WERI-Rb-1 (cell line): ENCODE data around the gene TUBG1.
"Not testable (repeated sequence)": the region's sequence is repeated elsewhere in the genome, so short reads cannot be mapped to it uniquely, and the experiment has no call there.

ENCODE experiments used
- DNase-seq: peaks from one replicate; pipeline ENCODE4 v3.0.0-alpha.2; 2020
- H3K27ac ChIP-seq: fragments of 250-450 bp; sonication (Bioruptor Pico); 2 replicates; pipeline ENCODE4 v1.5.1; 2020; ENCODE audit warnings: mild to moderate bottlenecking, moderate library complexity
- H3K27me3 ChIP-seq: fragments of 250-450 bp; sonication (Bioruptor Pico); 2 replicates; pipeline ENCODE4 v1.5.1; 2021; ENCODE audit warnings: mild to moderate bottlenecking, low read depth, moderate library complexity; ENCODE audit not compliant: insufficient read depth, severe bottlenecking
- H3K36me3 ChIP-seq: fragments of 250-450 bp; sonication (Bioruptor Pico); 2 replicates; pipeline ENCODE4 v1.5.1; 2020; ENCODE audit warnings: mild to moderate bottlenecking, moderate library complexity
- H3K4me3 ChIP-seq: 2 replicates; pipeline ENCODE4 v1.5.1; 2011; ENCODE audit warnings: low read depth, mild to moderate bottlenecking, control low read depth, low read length
- H3K9me3 ChIP-seq: fragments of 250-450 bp; sonication (Bioruptor Pico); 2 replicates; pipeline ENCODE4 v1.5.1; 2021; ENCODE audit warnings: mild to moderate bottlenecking, moderate library complexity; ENCODE audit not compliant: severe bottlenecking
- CTCF ChIP-seq: IDR thresholded peaks from 2 replicates; pipeline ENCODE4 v1.5.1; 2011; ENCODE audit warnings: low read depth, mild to moderate bottlenecking, control low read depth, inconsistent platforms, low read length

Gene TUBG1

DNA sequence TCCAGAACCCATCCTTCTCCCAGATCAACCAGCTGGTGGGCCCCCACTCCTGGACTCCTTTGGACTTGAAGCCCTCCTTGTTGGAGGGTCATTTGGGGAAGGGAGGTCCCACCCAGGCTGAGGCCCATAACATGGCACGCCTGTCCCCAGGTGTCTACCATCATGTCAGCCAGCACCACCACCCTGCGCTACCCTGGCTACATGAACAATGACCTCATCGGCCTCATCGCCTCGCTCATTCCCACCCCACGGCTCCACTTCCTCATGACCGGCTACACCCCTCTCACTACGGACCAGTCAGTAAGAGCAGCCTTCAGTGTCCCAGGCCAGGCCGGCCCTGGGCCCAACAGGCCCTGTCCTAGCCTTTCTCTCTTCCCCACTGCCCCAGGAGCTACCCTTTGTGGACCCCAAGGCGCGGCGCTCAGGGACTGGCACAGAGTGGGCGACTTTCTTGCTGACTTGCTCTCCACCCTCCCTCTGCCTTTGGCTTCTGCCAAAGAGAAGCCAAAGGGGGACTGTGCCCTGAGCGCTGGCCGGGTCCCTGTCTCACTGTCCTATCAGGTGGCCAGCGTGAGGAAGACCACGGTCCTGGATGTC lies 4.3 kb downstream of the TUBG1 start:
- Histone ChIP-seq H3K4me3 (no peak overlapping the region), H3K27me3 (no peaks in the 10 kb centered on the region), H3K27ac (no peak overlapping the region), H3K36me3 (peaks cover 58% of the 10 kb centered on the region), H3K9me3 (no peaks in the 10 kb centered on the region)
- TF ChIP-seq CTCF: no peak
- no peak for DNase-seq

- no peak overlapping the region for H3K4me3 ChIP-seq
- TF ChIP-seq CTCF: no peak
- H3K9me3 ChIP-seq: no peaks in the 10 kb centered on the region
- peak overlapping the region; percentile 32 for H3K27ac ChIP-seq
- H3K27me3 ChIP-seq: no peaks in the 10 kb centered on the region
- peaks cover 32% of the 10 kb centered on the region for H3K36me3 ChIP-seq
- peak; percentile 30 for DNase-seq
These were observed 8.5 kb downstream of the TUBG1 start for GRCh38 chr17:42617956-42618431.

GRCh38 chr17:42618442-42619150 lies 9.1 kb downstream of the TUBG1 start:
- Histone ChIP-seq H3K36me3 (peaks cover 26% of the 10 kb centered on the region), H3K4me3 (no peak overlapping the region), H3K27me3 (no peaks in the 10 kb centered on the region), H3K9me3 (no peaks in the 10 kb centered on the region), H3K27ac (peak overlapping the region; percentile 32)
- DNase-seq: peak; percentile 87
- TF ChIP-seq CTCF: peak; percentile 69

DNA sequence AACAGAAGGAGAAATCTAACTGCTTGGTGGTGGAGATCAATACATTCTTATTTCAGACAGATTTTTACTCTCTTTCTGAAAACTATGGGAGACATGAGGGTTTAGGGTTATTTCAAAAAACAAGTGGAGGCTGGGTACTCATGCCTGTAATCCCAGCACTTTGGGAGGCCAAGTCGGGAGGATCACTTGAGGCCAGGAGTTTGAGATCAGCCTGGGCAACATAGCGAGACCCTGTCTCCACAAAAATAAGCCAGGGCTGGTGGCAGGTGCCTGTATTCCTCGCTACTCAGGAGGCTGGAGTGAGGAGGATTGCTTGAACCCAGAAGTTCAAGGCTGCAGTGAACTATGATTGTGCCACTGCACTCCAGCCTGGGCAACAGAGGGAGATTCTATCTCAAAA lies 12.5 kb downstream of the TUBG1 start:
- not testable (repeated sequence) for H3K27me3 ChIP-seq, DNase-seq, H3K4me3 ChIP-seq, H3K9me3 ChIP-seq, H3K36me3 ChIP-seq, H3K27ac ChIP-seq

DNA sequence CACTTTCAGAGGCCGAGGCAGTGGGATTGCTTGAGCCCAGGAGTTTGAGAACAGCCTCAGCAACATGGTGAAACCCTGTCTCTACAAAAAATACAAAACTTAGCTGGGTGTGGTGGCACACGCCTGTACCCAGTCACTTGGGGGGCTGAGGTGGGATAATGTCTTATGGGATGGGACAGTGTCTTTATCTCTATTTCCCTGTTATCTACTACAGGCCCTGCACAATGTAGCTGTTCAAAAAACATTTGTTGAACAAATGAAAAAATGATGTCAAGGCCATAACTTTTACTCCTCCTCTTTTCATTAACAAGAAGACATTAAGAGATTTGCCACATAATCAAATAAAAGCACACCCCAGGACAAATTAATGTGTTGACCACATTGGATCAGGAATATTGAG lies 13.8 kb downstream of the TUBG1 start:
- Histone ChIP-seq H3K9me3 (no peaks in the 10 kb centered on the region), H3K27ac (no peak overlapping the region), H3K4me3 (no peak overlapping the region), H3K27me3 (no peaks in the 10 kb centered on the region), H3K36me3 (no peaks in the 10 kb centered on the region)
- TF ChIP-seq CTCF: no peak
- DNase-seq: no peak

GRCh38 chr17:42623732-42624596 lies 14.5 kb downstream of the TUBG1 start:
- Histone ChIP-seq H3K27me3 (no peaks in the 10 kb centered on the region), H3K36me3 (no peaks in the 10 kb centered on the region), H3K4me3 (no peak overlapping the region), H3K9me3 (no peaks in the 10 kb centered on the region), H3K27ac (no peak overlapping the region)
- no peak for DNase-seq
- peak; percentile 43 for TF ChIP-seq CTCF

DNA sequence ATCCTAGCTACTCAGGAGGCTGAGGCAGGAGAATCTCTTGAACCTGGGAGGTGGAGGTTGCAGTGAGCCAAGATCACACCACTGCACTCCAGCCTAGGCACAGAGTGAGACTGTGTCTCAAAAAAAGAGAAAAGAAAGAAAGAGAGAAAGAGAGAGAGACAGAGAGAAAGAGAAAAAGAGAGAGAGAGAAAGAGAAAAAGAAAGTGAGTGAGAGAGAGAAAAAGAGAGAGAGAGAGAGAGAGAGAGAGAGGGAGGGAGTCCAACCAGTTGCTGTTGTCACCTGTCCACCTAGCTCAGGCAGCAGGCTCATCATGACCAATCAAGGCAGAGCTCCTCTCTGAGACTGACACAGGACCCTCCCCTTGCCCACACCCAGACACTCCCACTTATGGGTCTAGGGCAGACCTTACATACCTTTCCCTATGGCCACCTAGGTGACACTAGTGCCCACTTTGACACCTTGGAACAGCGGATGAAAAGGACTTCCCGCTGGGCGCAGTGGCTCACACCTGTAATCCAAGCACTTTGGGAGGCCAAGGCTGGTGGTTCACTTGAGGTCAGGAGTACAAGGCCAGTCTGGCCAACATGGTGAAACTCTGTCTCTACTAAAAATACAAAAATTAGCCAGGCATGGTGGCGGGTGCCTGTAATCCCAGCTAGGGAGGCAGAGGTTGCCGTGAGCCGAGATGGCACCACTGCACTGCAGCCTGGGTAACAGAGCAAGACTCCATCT lies 17.7 kb downstream of the TUBG1 start:
- not testable (repeated sequence) for H3K4me3 ChIP-seq, H3K9me3 ChIP-seq, H3K27me3 ChIP-seq, DNase-seq, H3K27ac ChIP-seq, H3K36me3 ChIP-seq
